SK-N-MC (cell line): ENCODE data around the gene RAP1GAP2.

Source experiments
- EZH2 ChIP-seq: fragments of 200-600 bp; sonication (generic); IDR thresholded peaks from one replicate; pipeline ENCODE4 v1.6.1; 2017; ENCODE audit warnings: antibody characterized with exemption
- FOXP2 ChIP-seq: optimal IDR thresholded peaks from 2 replicates; pipeline ENCODE3; 2011; ENCODE audit warnings: mild to moderate bottlenecking, moderate library complexity; ENCODE audit not compliant: insufficient read depth; ENCODE audit errors: extremely low read length, control extremely low read depth
- POLR2AphosphoS5 ChIP-seq: IDR thresholded peaks from 2 replicates; pipeline ENCODE4 v1.6.1; 2012; ENCODE audit warnings: mild to moderate bottlenecking, low read depth, low read length, borderline replicate concordance

- no peak for TF ChIP-seq EZH2
- no peak for TF ChIP-seq FOXP2
- TF ChIP-seq POLR2AphosphoS5, result no peak
These were observed 46.2 kb downstream of the RAP1GAP2 start for GRCh38 chr17:2842464-2842863.
